GM18499 (cell line): ENCODE data around the gene ARHGEF6.

Experiments
- ATAC-seq: cut with Tn5 transposase; IDR thresholded peaks from one replicate; pipeline ENCODE4 v1.9.1; 2021; ENCODE audit warnings: moderate number of reproducible peaks; ENCODE audit not compliant: insufficient read depth, unreplicated experiment

The ARHGEF6 gene

GRCh38 chrX:136652822-136653723 is 127.7 kb downstream of the ARHGEF6 start:
- no peak for ATAC-seq

- ATAC-seq = no peak
Observed at GRCh38 chrX:136650811-136651210, 129.9 kb downstream of the ARHGEF6 start.

GRCh38 chrX:136647677-136648360 is 132.9 kb downstream of the ARHGEF6 start, which contains the start of gene CD40LG:
Gene CD40LG, plus strand, starts transcription at chrX:136648158. Its CDS starts 91 bp downstream, at chrX:136648249.
- ATAC-seq = no peak

GRCh38 chrX:136646602-136647239 is 134.0 kb downstream of the ARHGEF6 start:
- no peak for ATAC-seq

GRCh38 chrX:136643243-136643642 is 137.5 kb downstream of the ARHGEF6 start:
- no peak for ATAC-seq

GRCh38 chrX:136639506-136640176 is 141.1 kb downstream of the ARHGEF6 start:
- ATAC-seq = no peak

- ATAC-seq = no peak
Observed at GRCh38 chrX:136636121-136636520, 144.6 kb downstream of the ARHGEF6 start.

GRCh38 chrX:136635235-136635634 is 145.5 kb downstream of the ARHGEF6 start:
- peak; percentile 71 for ATAC-seq

- no peak for ATAC-seq
Observed at GRCh38 chrX:136630881-136631280, 149.9 kb downstream of the ARHGEF6 start.

GRCh38 chrX:136629084-136629750 is 151.5 kb downstream of the ARHGEF6 start:
- ATAC-seq = no peak

- no peak for ATAC-seq
Observed at GRCh38 chrX:136627409-136627808, 153.3 kb downstream of the ARHGEF6 start.

GRCh38 chrX:136626891-136627290 is 153.8 kb downstream of the ARHGEF6 start:
- no peak for ATAC-seq

- ATAC-seq = peak; percentile 66
Observed at GRCh38 chrX:136626237-136626636, 154.5 kb downstream of the ARHGEF6 start.

GRCh38 chrX:136625246-136625645 is 155.5 kb downstream of the ARHGEF6 start:
- ATAC-seq = no peak

GRCh38 chrX:136623396-136623795 is 157.3 kb downstream of the ARHGEF6 start:
- no peak for ATAC-seq

GRCh38 chrX:136622568-136622967 is 158.2 kb downstream of the ARHGEF6 start:
- no peak for ATAC-seq

GRCh38 chrX:136620780-136621179 is 160.0 kb downstream of the ARHGEF6 start:
- no peak for ATAC-seq

- no peak for ATAC-seq
Observed at GRCh38 chrX:136619899-136620505, 160.7 kb downstream of the ARHGEF6 start.

- ATAC-seq = peak; percentile 96
Observed at GRCh38 chrX:136616987-136617685, 163.6 kb downstream of the ARHGEF6 start.
